ENCODE measurements around the gene LMOD2.

The LMOD2 gene

DNA sequence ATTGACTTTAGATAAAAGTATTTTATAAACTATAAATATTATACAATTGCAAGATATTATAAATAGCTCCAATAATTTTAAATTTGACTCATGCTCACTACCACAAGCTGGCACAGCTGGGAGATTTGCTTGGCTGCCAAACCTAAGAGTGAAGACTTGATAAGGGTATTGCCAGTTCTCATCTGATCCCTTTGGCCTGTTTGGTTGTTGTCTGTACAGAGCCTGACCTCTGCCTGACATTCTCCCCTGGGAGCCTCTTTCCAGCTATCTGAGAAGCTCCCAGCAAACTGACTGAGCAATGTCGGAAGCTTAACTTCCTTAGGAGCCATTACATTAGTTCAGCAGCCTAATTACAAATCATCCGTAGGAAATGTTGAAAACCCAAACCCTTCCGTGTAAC, 10.2 kb upstream of the LMOD2 start:
- Histone ChIP-seq H3K27me3 (ENCODE audit: control insufficient read depth, insufficient read depth, low read length) (no peaks in the 10 kb centered on the region), H3K27ac (ENCODE audit: low read depth, low read length) (no peak overlapping the region), H3K4me1 (ENCODE audit: control insufficient read depth, insufficient read depth, low read length) (peaks cover 10% of the 10 kb centered on the region), H3K36me3 (ENCODE audit: control insufficient read depth, insufficient read depth, low read length) (no peaks in the 10 kb centered on the region), H3K4me3 (ENCODE audit: low read length) (no peak overlapping the region), H3K9ac (ENCODE audit: low read length) (no peak overlapping the region)

DNA sequence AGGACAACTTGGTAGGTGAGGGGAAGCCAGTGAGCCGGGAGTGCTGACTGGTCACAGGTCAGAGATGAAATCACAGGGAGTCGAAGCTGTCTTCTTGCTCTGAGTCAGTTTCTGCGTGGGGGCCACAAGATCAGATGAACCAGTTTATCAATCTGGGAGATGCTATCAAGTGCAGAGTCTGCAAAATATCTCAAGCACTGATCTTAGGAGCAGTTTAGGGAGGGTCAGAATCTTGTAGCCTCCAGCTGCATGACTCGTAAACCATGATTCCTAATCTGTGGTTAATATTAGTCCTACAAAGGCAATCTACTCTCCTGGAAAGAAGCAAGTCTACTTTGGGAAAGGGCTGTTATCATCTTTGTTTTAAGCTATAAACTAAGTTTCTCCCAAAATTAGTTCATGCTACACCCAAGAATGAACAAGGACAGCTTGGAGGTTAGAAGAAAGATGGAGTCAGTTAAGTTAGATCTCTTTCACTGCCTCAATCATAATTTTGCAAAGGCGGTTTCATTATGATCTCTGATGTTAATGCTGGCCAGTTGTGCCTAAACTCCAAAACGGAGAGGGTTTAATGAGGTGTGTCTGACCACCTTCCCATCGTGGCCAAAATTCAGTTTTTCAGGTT, 8.4 kb upstream of the LMOD2 start:
- no peak overlapping the region for H3K27ac ChIP-seq (ENCODE audit: low read depth, low read length)
- no peak overlapping the region for H3K4me3 ChIP-seq (ENCODE audit: low read length)
- no peak overlapping the region for H3K9ac ChIP-seq (ENCODE audit: low read length)
- no peaks in the 10 kb centered on the region for H3K27me3 ChIP-seq (ENCODE audit: control insufficient read depth, insufficient read depth, low read length)
- no peaks in the 10 kb centered on the region for H3K36me3 ChIP-seq (ENCODE audit: control insufficient read depth, insufficient read depth, low read length)
- peaks cover 10% of the 10 kb centered on the region for H3K4me1 ChIP-seq (ENCODE audit: control insufficient read depth, insufficient read depth, low read length)

DNA sequence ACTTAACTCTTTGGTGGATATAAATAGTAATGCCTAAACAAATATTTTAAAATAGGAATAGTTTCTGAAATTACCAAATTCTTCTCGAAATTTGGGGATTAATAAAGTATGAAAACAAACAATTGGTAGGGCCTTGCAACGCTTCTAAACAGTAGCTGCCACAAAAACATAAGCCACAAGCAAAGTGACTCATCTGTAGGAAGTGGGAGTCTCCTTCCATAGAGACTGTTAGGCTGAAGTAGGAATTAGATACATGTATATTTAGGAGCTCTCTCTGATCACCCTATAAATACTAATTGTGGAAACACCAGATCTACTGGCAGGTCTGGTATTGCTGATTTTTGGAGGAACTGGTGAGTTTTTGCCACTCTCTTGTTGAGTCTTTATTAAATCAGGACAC, 5.7 kb upstream of the LMOD2 start:
- Histone ChIP-seq H3K4me3 (ENCODE audit: low read length) (no peak overlapping the region), H3K36me3 (ENCODE audit: control insufficient read depth, insufficient read depth, low read length) (no peaks in the 10 kb centered on the region), H3K27me3 (ENCODE audit: control insufficient read depth, insufficient read depth, low read length) (no peaks in the 10 kb centered on the region), H3K9ac (ENCODE audit: low read length) (no peak overlapping the region), H3K27ac (ENCODE audit: low read depth, low read length) (no peak overlapping the region), H3K4me1 (ENCODE audit: control insufficient read depth, insufficient read depth, low read length) (no peaks in the 10 kb centered on the region)

DNA sequence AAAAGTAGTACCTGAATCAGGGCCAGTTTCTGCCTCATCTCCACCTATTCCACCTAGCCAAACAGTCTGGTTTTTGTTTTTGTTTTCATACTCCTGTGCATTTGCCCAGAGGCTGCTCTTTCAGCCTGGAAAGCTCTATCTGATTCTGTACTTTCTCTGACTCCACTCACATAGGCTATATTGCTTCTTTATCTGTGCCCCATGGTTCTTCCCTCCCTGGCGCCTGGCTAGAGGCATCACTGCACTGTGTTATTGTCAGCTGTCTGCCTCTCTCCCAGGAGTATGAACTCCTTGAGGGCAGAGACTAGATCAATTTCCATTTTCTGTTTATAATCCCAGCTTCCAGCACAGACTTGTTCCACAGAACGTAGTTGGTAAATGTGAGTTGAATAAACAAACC, 5.1 kb upstream of the LMOD2 start:
- no peak overlapping the region for H3K9ac ChIP-seq (ENCODE audit: low read length)
- no peaks in the 10 kb centered on the region for H3K27me3 ChIP-seq (ENCODE audit: control insufficient read depth, insufficient read depth, low read length)
- no peaks in the 10 kb centered on the region for H3K36me3 ChIP-seq (ENCODE audit: control insufficient read depth, insufficient read depth, low read length)
- no peak overlapping the region for H3K4me3 ChIP-seq (ENCODE audit: low read length)
- no peaks in the 10 kb centered on the region for H3K4me1 ChIP-seq (ENCODE audit: control insufficient read depth, insufficient read depth, low read length)
- no peak overlapping the region for H3K27ac ChIP-seq (ENCODE audit: low read depth, low read length)

DNA sequence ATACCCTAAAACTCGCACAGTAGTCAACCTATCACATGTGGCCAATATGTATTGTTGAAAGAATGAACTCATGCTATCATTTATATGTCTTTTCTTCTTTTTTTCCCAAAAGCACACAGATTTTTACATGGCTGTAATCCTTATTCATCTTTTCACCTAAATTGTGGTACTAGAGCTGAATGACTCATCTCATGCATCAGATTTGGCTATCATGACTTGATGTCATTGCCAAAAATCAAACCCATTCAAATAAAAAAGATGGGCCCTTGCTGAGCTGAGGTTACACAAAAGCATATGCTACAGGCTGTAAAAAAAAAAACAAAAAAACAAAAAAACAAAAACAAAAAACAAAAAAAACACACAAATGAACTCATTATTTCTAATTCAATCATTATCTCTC, 3.3 kb upstream of the LMOD2 start:
- Histone ChIP-seq H3K4me1 (ENCODE audit: control insufficient read depth, insufficient read depth, low read length) (no peaks in the 10 kb centered on the region), H3K36me3 (ENCODE audit: control insufficient read depth, insufficient read depth, low read length) (no peaks in the 10 kb centered on the region), H3K9ac (ENCODE audit: low read length) (no peak overlapping the region), H3K4me3 (ENCODE audit: low read length) (no peak overlapping the region), H3K27ac (ENCODE audit: low read depth, low read length) (no peak overlapping the region), H3K27me3 (ENCODE audit: control insufficient read depth, insufficient read depth, low read length) (no peaks in the 10 kb centered on the region)

DNA sequence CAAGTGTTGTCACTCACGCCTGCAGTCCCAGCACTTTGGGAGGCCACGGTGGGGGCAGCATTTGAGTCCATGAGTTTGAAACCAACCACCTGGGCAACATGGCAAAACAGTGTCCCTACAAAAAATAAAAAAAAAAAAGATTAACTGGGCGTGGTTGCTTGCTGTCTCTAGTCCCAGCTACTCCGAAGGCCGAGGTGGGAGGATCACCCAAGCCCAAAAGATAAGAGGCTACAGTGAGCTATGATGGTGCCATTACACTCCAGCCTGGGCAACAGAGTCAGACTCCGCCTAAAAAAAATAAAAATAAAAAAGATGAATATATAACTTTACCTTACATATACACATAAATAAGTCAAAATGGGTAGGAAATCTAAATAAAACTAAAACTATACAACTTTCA, 2.5 kb upstream of the LMOD2 start:
- no peaks in the 10 kb centered on the region for H3K4me1 ChIP-seq (ENCODE audit: control insufficient read depth, insufficient read depth, low read length)
- H3K9ac ChIP-seq (ENCODE audit: low read length): no peak overlapping the region
- H3K27me3 ChIP-seq (ENCODE audit: control insufficient read depth, insufficient read depth, low read length): no peaks in the 10 kb centered on the region
- H3K36me3 ChIP-seq (ENCODE audit: control insufficient read depth, insufficient read depth, low read length): no peaks in the 10 kb centered on the region
- no peak overlapping the region for H3K27ac ChIP-seq (ENCODE audit: low read depth, low read length)
- no peak overlapping the region for H3K4me3 ChIP-seq (ENCODE audit: low read length)

DNA sequence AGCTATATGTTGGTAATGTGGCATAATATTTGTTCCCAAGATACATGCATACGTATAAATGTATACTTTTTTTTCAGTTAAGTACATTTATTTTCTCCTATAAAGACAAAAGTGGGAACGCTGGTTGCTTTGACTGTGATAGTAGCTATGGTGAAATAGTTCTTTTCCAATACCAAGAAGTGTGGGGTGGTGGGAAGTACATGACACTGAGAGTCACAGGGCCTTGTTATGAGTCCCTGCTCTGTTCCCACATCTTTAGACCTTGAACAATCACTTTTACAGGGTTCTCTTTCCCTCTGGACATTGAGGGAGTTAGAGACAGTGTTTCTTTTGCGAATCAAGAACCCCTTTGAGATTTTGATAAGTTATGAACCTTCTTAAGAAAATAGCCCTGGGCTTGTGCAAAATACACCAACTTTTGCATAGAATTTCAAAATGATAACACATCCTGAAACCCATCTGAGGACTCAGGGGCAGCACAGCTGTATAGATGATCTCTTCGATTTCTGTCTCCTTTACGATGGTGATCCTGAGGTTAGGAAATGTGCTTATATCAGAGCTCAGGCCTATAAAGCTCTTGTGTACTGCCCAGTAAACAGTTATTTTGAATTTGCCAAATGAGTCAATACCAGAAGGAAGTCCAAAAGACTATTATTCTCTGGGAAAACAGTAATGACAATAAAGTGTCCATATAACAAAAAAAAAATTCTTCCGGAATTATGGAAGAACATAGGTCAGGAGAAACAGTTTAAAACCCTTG, 1.1 kb downstream of the LMOD2 start:
- Histone ChIP-seq H3K9ac (ENCODE audit: low read length) (no peak overlapping the region), H3K27ac (ENCODE audit: low read depth, low read length) (no peak overlapping the region), H3K27me3 (ENCODE audit: control insufficient read depth, insufficient read depth, low read length) (no peaks in the 10 kb centered on the region), H3K4me3 (ENCODE audit: low read length) (no peak overlapping the region), H3K4me1 (ENCODE audit: control insufficient read depth, insufficient read depth, low read length) (no peaks in the 10 kb centered on the region), H3K36me3 (ENCODE audit: control insufficient read depth, insufficient read depth, low read length) (no peaks in the 10 kb centered on the region)

DNA sequence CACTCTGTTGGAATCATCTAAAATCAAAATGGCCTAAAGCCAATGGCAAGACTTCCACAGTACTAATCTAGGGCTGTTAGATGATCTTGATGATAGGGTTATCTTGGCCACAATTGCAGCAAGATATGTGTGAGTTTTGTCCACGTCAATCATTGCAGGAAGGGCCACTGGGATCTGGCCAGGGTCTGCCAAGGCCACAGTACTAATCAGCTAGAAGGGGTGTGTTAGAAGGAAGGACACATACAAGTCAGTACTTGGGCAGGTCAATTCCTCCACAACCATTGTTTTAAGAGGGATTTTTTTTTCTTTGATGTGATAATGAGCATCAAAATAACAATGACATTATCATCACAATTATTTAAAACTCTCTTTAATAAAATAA, 1.6 kb downstream of the LMOD2 start:
- Histone ChIP-seq H3K4me3 (ENCODE audit: low read length) (no peak overlapping the region), H3K9ac (ENCODE audit: low read length) (no peak overlapping the region), H3K4me1 (ENCODE audit: control insufficient read depth, insufficient read depth, low read length) (no peaks in the 10 kb centered on the region), H3K27ac (ENCODE audit: low read depth, low read length) (no peak overlapping the region), H3K36me3 (ENCODE audit: control insufficient read depth, insufficient read depth, low read length) (no peaks in the 10 kb centered on the region), H3K27me3 (ENCODE audit: control insufficient read depth, insufficient read depth, low read length) (no peaks in the 10 kb centered on the region)

DNA sequence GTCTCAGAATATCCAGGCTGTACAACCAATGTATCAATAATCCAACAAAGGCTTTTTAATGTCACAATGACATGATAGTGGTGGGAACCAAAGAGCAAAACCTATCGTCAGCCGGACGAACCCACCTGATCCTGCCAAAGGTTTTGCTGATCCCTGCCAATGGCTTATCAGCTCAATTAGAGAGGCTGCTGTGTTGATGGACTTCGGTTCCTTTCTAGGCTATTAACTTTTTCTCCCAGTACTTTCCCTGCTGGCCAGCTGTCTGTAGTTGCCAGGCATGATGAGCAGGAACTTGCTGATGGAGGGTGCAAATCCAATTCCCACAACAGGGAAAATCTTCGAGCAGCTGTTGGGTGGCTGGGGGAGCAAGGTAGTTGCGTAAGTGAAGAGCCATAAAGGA, 2.4 kb downstream of the LMOD2 start:
- no peaks in the 10 kb centered on the region for H3K36me3 ChIP-seq (ENCODE audit: control insufficient read depth, insufficient read depth, low read length)
- H3K4me3 ChIP-seq (ENCODE audit: low read length): no peak overlapping the region
- H3K27me3 ChIP-seq (ENCODE audit: control insufficient read depth, insufficient read depth, low read length): no peaks in the 10 kb centered on the region
- H3K9ac ChIP-seq (ENCODE audit: low read length): no peak overlapping the region
- no peak overlapping the region for H3K27ac ChIP-seq (ENCODE audit: low read depth, low read length)
- H3K4me1 ChIP-seq (ENCODE audit: control insufficient read depth, insufficient read depth, low read length): no peaks in the 10 kb centered on the region

DNA sequence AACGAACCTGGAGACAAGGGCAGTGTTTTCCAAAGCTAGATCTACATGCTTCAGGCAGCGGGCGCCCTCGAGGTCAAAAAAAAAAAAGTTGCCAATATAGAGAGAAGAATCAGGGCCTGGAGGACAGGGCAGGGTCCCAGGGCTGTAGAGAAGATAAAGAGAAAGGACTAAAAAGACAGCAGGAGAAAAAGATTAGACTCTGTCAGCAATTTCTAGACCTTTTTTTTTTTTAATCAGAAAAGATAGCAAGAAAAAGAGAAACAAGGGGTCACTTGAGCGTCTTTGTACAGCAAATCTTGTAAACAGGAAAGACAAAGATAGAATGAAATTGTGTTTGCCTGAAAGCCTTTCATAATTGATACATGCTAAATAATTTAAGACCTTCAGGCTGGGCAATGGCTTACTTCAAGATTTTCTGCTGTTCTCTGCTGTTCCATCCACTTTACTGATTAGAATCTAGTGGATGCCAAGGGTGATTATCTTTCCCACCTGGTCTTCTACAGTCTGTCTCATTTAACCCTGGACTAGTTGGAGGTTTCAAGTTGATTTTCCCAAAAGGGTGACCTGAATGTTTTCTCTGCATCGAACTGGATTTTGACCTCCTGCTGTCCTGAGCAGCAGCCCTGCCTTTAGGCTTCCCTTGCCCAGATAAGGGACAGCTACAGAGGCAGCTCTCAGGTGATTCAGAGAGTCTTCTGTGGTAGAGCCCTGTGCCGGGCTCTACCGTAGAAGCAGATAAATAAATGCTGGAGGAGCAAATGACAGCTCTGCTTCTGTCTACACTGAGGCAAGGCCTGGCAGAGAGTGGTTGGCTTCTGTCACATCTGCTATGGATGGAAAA, 5.1 kb downstream of the LMOD2 start:
- Histone ChIP-seq H3K4me1 (ENCODE audit: control insufficient read depth, insufficient read depth, low read length) (no peaks in the 10 kb centered on the region), H3K36me3 (ENCODE audit: control insufficient read depth, insufficient read depth, low read length) (no peaks in the 10 kb centered on the region), H3K27ac (ENCODE audit: low read depth, low read length) (no peak overlapping the region), H3K4me3 (ENCODE audit: low read length) (no peak overlapping the region), H3K27me3 (ENCODE audit: control insufficient read depth, insufficient read depth, low read length) (no peaks in the 10 kb centered on the region), H3K9ac (ENCODE audit: low read length) (no peak overlapping the region)

DNA sequence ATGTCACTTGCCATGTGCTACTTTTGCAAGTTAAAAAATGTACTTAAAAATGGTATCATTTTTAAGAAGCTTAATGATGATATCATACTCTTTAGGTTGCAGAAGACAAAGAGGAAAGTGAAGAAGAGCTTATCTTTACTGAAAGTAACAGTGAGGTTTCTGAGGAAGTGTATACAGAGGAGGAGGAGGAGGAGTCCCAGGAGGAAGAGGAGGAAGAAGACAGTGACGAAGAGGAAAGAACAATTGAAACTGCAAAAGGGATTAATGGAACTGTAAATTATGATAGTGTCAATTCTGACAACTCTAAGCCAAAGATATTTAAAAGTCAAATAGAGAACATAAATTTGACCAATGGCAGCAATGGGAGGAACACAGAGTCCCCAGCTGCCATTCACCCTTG, 6.1 kb downstream of the LMOD2 start:
- H3K36me3 ChIP-seq (ENCODE audit: control insufficient read depth, insufficient read depth, low read length): no peaks in the 10 kb centered on the region
- no peaks in the 10 kb centered on the region for H3K27me3 ChIP-seq (ENCODE audit: control insufficient read depth, insufficient read depth, low read length)
- no peak overlapping the region for H3K9ac ChIP-seq (ENCODE audit: low read length)
- no peaks in the 10 kb centered on the region for H3K4me1 ChIP-seq (ENCODE audit: control insufficient read depth, insufficient read depth, low read length)
- no peak overlapping the region for H3K27ac ChIP-seq (ENCODE audit: low read depth, low read length)
- H3K4me3 ChIP-seq (ENCODE audit: low read length): no peak overlapping the region

DNA sequence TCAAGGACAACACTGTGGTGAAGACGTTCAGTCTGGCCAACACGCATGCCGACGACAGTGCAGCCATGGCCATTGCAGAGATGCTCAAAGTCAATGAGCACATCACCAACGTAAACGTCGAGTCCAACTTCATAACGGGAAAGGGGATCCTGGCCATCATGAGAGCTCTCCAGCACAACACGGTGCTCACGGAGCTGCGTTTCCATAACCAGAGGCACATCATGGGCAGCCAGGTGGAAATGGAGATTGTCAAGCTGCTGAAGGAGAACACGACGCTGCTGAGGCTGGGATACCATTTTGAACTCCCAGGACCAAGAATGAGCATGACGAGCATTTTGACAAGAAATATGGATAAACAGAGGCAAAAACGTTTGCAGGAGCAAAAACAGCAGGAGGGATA, 6.6 kb downstream of the LMOD2 start:
- Histone ChIP-seq H3K27ac (ENCODE audit: low read depth, low read length) (no peak overlapping the region), H3K36me3 (ENCODE audit: control insufficient read depth, insufficient read depth, low read length) (no peaks in the 10 kb centered on the region), H3K27me3 (ENCODE audit: control insufficient read depth, insufficient read depth, low read length) (no peaks in the 10 kb centered on the region), H3K4me1 (ENCODE audit: control insufficient read depth, insufficient read depth, low read length) (no peaks in the 10 kb centered on the region), H3K4me3 (ENCODE audit: low read length) (no peak overlapping the region), H3K9ac (ENCODE audit: low read length) (no peak overlapping the region)
